ENCODE data around the gene RAB30. TPM values are rescaled to one million over a fixed set of nuclear protein-coding genes. Genes with fewer than 3 reads are reported as not detected.
A peak's percentile ranks its signal among the peaks of the same experiment; 100 is the strongest.

RAB30 gene
- total RNA-seq, 4 donors from 2014 or later = 14.1 to 38.1 (median 24.4) TPM

- no peak for DNase-seq (ENCODE audit: low spot score in 2 of 2)
- Histone ChIP-seq H3K27me3 (no peaks in the 10 kb centered on the region), H3K9me3 (no peaks in the 10 kb centered on the region), H3K27ac (peak overlapping the region; percentile 39), H3K36me3 (no peaks in the 10 kb centered on the region), H3K4me3 (no peak overlapping the region), H3K4me1 (peaks cover 47% of the 10 kb centered on the region)
- no peak for TF ChIP-seq EP300 (IDR thresholded peaks at IDR 0.05)
- TF ChIP-seq POLR2A (IDR thresholded peaks at IDR 0.05) = no peak
- no peak for TF ChIP-seq CTCF (IDR thresholded peaks at IDR 0.05)
- TF ChIP-seq POLR2AphosphoS5 (IDR thresholded peaks at IDR 0.05) = no peak
- WGBS = 82% methylated on average over 4 of the region's 4 CpGs
Observed at GRCh38 chr11:83046621-83047172, 25.0 kb downstream of the RAB30 start.

- no peaks in the 10 kb centered on the region for H3K36me3 ChIP-seq
- TF ChIP-seq CTCF (IDR thresholded peaks at IDR 0.05) (no peak), EP300 (IDR thresholded peaks at IDR 0.05) (no peak), POLR2AphosphoS5 (IDR thresholded peaks at IDR 0.05) (no peak), POLR2A (IDR thresholded peaks at IDR 0.05) (no peak)
- peaks cover 38% of the 10 kb centered on the region for H3K4me1 ChIP-seq
- 55% methylated on average over 8 of the region's 8 CpGs for WGBS
- no peak overlapping the region for H3K27ac ChIP-seq
- no peaks in the 10 kb centered on the region for H3K9me3 ChIP-seq
- H3K27me3 ChIP-seq = no peaks in the 10 kb centered on the region
- no peak for DNase-seq (ENCODE audit: low spot score in 2 of 2)
- H3K4me3 ChIP-seq = no peak overlapping the region
Observed at GRCh38 chr11:83044958-83045712, 26.6 kb downstream of the RAB30 start.

- 49% methylated on average over 3 of the region's 3 CpGs for WGBS
- Histone ChIP-seq H3K27ac (no peak overlapping the region), H3K4me1 (peaks cover 38% of the 10 kb centered on the region), H3K4me3 (no peak overlapping the region), H3K9me3 (no peaks in the 10 kb centered on the region), H3K27me3 (no peaks in the 10 kb centered on the region), H3K36me3 (no peaks in the 10 kb centered on the region)
- peak in 1 of 3 donors; percentile 21 for TF ChIP-seq POLR2AphosphoS5 (IDR thresholded peaks at IDR 0.05)
- no peak for TF ChIP-seq POLR2A (IDR thresholded peaks at IDR 0.05)
- DNase-seq (ENCODE audit: low spot score in 2 of 2) = no peak
Observed at GRCh38 chr11:83042964-83043711, 28.6 kb downstream of the RAB30 start.

- Histone ChIP-seq H3K36me3 (no peaks in the 10 kb centered on the region), H3K4me3 (no peak overlapping the region), H3K9me3 (no peaks in the 10 kb centered on the region), H3K4me1 (peaks cover 23% of the 10 kb centered on the region), H3K27ac (no peak overlapping the region), H3K27me3 (no peaks in the 10 kb centered on the region)
- DNase-seq (ENCODE audit: low spot score in 2 of 2) = no peak
- TF ChIP-seq CTCF (IDR thresholded peaks at IDR 0.05) (no peak), EP300 (IDR thresholded peaks at IDR 0.05) (no peak), POLR2A (IDR thresholded peaks at IDR 0.05) (no peak), POLR2AphosphoS5 (IDR thresholded peaks at IDR 0.05) (no peak)
- 85% methylated on average over 2 of the region's 2 CpGs for WGBS
Observed at GRCh38 chr11:83041126-83041525, 30.6 kb downstream of the RAB30 start.

GRCh38 chr11:83039566-83039965 lies 32.1 kb downstream of the RAB30 start:
- 93% methylated on average over 4 of the region's 4 CpGs for WGBS
- no peak overlapping the region for H3K27ac ChIP-seq
- no peaks in the 10 kb centered on the region for H3K36me3 ChIP-seq
- no peak for TF ChIP-seq POLR2AphosphoS5 (IDR thresholded peaks at IDR 0.05)
- TF ChIP-seq POLR2A (IDR thresholded peaks at IDR 0.05) = no peak
- TF ChIP-seq EP300 (IDR thresholded peaks at IDR 0.05) = no peak
- TF ChIP-seq CTCF (IDR thresholded peaks at IDR 0.05) = no peak
- no peaks in the 10 kb centered on the region for H3K9me3 ChIP-seq
- peaks cover 28% of the 10 kb centered on the region for H3K4me1 ChIP-seq
- no peak for DNase-seq (ENCODE audit: low spot score in 2 of 2)
- H3K4me3 ChIP-seq = no peak overlapping the region
- no peaks in the 10 kb centered on the region for H3K27me3 ChIP-seq

Measured in suprapubic skin (tissue), 4 donors.